ENCODE results near the gene SUV39H1. TPM values are rescaled to one million over a fixed set of nuclear protein-coding genes. Genes with fewer than 3 reads are reported as not detected.

SUV39H1 gene
- total RNA-seq, 1 experiment from 2014 or later: 16.5 TPM

DNA sequence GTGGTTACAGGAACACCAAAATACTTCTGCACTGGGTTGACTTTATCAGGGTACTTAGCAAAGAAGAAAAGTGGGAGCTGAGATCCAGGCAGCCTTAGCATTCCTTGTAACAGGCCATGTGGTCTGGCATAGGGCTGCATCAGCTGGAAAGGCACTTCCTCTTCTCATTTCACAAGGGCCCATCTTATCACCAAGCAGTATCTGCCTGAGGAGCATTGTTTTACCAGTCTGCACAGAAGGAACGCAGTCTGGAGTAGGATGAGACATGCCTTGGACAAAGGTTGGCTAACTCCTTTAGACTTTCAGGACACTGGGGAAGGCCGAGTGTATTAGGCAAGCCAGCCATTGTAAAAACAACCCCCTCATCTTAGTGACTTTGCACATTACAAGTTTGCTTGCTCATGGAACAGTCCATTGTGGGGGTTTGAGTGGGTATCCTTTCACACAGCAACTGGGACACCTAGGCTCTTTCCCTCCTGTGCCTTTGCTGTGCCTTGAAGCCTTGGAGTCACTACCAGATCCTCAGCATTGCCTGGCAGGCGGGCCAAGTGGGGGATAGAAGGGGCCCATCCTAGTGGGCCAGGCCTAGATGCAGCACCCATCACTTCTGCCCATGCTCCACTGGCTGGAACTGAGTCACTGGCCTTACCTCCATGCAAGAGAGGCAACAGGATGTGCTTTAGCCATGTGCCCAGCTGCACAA is 4.6 kb downstream of the SUV39H1 start:
- peaks cover 29% of the 10 kb centered on the region for H3K36me3 Mint-ChIP-seq
- TF ChIP-seq, protein P1, sequence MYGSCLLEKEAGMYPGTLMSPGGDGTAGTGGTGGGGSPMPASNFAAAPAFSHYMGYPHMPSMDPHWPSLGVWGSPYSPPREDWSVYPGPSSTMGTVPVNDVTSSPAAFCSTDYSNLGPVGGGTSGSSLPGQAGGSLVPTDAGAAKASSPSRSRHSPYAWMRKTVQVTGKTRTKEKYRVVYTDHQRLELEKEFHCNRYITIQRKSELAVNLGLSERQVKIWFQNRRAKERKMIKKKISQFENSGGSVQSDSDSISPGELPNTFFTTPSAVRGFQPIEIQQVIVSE (CRISPR knock-in tag; IDR thresholded peaks at IDR 0.05; ENCODE audit: borderline replicate concordance): no peak
- TF ChIP-seq, protein P2, sequence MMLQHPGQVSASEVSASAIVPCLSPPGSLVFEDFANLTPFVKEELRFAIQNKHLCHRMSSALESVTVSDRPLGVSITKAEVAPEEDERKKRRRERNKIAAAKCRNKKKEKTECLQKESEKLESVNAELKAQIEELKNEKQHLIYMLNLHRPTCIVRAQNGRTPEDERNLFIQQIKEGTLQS (CRISPR knock-in tag; conservative IDR thresholded peaks at IDR 0.05): no peak
- TF ChIP-seq, protein P3, sequence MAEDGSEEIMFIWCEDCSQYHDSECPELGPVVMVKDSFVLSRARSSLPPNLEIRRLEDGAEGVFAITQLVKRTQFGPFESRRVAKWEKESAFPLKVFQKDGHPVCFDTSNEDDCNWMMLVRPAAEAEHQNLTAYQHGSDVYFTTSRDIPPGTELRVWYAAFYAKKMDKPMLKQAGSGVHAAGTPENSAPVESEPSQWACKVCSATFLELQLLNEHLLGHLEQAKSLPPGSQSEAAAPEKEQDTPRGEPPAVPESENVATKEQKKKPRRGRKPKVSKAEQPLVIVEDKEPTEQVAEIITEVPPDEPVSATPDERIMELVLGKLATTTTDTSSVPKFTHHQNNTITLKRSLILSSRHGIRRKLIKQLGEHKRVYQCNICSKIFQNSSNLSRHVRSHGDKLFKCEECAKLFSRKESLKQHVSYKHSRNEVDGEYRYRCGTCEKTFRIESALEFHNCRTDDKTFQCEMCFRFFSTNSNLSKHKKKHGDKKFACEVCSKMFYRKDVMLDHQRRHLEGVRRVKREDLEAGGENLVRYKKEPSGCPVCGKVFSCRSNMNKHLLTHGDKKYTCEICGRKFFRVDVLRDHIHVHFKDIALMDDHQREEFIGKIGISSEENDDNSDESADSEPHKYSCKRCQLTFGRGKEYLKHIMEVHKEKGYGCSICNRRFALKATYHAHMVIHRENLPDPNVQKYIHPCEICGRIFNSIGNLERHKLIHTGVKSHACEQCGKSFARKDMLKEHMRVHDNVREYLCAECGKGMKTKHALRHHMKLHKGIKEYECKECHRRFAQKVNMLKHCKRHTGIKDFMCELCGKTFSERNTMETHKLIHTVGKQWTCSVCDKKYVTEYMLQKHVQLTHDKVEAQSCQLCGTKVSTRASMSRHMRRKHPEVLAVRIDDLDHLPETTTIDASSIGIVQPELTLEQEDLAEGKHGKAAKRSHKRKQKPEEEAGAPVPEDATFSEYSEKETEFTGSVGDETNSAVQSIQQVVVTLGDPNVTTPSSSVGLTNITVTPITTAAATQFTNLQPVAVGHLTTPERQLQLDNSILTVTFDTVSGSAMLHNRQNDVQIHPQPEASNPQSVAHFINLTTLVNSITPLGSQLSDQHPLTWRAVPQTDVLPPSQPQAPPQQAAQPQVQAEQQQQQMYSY (CRISPR knock-in tag; IDR thresholded peaks at IDR 0.05): no peak
- TF ChIP-seq ZNF232 (CRISPR knock-in tag; IDR thresholded peaks at IDR 0.05) (no peak), IRF2 (CRISPR knock-in tag; IDR thresholded peaks at IDR 0.05; ENCODE audit: borderline replicate concordance, low read depth) (no peak), ESRRA (CRISPR knock-in tag; IDR thresholded peaks at IDR 0.05; ENCODE audit: borderline replicate concordance) (no peak), CREM (CRISPR knock-in tag; IDR thresholded peaks at IDR 0.05) (no peak), ETV6 (CRISPR knock-in tag; IDR thresholded peaks at IDR 0.05) (no peak)
- CTCF ChIA-PET: no interaction called here

DNA sequence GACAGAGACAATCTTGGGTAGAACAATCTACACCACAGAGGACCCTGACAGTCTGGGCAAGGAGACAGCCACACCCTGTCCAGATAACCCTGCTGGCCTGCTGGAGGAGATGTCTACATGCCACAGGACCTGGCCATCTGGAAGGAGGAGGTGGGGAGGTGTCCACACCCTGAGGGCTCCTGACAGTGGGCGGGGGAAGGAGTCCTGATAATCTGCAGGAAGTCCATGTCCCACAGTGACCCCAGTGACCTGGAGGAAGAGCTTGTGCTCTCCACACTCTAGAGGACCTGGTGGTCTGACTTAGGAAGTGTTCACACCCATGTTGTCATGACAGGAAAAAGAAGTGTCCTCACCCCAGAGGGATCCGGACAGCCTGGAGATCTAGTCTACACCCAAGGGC is 5.5 kb downstream of the SUV39H1 start:
- CTCF ChIA-PET: no interaction called here
- DNase-seq (ENCODE audit: low spot score) (no peak), ATAC-seq (no peak)
- Mint-ChIP-seq H3K4me1 (peaks cover 25% of the 10 kb centered on the region), H3K36me3 (peaks cover 29% of the 10 kb centered on the region), H3K27me3 (ENCODE audit: low read depth) (no peaks in the 10 kb centered on the region), H3K27ac (no peak overlapping the region), H3K4me3 (no peak overlapping the region), H3K9me3 (no peaks in the 10 kb centered on the region)
- POLR2A ChIA-PET: no interaction called here
- TF ChIP-seq, protein P2 (CRISPR knock-in tag; conservative IDR thresholded peaks at IDR 0.05): no peak
- TF ChIP-seq CREB1 (CRISPR knock-in tag; IDR thresholded peaks at IDR 0.05) (no peak), GRHL2 (CRISPR knock-in tag; IDR thresholded peaks at IDR 0.05; ENCODE audit: insufficient replicate concordance, severe bottlenecking) (no peak), PRRX2 (CRISPR knock-in tag; IDR thresholded peaks at IDR 0.05) (no peak), NR3C1 (CRISPR knock-in tag; conservative IDR thresholded peaks at IDR 0.05; ENCODE audit: low read depth) (no peak), IRF2 (CRISPR knock-in tag; IDR thresholded peaks at IDR 0.05; ENCODE audit: borderline replicate concordance, low read depth) (no peak), MXD4 (CRISPR knock-in tag; IDR thresholded peaks at IDR 0.05; ENCODE audit: borderline replicate concordance) (no peak), ZNF232 (CRISPR knock-in tag; IDR thresholded peaks at IDR 0.05) (no peak), ZNF263 (CRISPR knock-in tag; IDR thresholded peaks at IDR 0.05; ENCODE audit: low read depth) (no peak), JUN (CRISPR knock-in tag; IDR thresholded peaks at IDR 0.05) (no peak), HMGA2 (CRISPR knock-in tag; IDR thresholded peaks at IDR 0.05) (no peak), FOXK1 (CRISPR knock-in tag; IDR thresholded peaks at IDR 0.05) (no peak), TEAD4 (CRISPR knock-in tag; IDR thresholded peaks at IDR 0.05) (no peak), TP53 (CRISPR knock-in tag; IDR thresholded peaks at IDR 0.05) (no peak), TCF7 (CRISPR knock-in tag; IDR thresholded peaks at IDR 0.05; ENCODE audit: low read depth) (no peak)
- TF ChIP-seq, protein P4, sequence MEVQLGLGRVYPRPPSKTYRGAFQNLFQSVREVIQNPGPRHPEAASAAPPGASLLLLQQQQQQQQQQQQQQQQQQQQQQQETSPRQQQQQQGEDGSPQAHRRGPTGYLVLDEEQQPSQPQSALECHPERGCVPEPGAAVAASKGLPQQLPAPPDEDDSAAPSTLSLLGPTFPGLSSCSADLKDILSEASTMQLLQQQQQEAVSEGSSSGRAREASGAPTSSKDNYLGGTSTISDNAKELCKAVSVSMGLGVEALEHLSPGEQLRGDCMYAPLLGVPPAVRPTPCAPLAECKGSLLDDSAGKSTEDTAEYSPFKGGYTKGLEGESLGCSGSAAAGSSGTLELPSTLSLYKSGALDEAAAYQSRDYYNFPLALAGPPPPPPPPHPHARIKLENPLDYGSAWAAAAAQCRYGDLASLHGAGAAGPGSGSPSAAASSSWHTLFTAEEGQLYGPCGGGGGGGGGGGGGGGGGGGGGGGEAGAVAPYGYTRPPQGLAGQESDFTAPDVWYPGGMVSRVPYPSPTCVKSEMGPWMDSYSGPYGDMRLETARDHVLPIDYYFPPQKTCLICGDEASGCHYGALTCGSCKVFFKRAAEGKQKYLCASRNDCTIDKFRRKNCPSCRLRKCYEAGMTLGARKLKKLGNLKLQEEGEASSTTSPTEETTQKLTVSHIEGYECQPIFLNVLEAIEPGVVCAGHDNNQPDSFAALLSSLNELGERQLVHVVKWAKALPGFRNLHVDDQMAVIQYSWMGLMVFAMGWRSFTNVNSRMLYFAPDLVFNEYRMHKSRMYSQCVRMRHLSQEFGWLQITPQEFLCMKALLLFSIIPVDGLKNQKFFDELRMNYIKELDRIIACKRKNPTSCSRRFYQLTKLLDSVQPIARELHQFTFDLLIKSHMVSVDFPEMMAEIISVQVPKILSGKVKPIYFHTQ (CRISPR knock-in tag; IDR thresholded peaks at IDR 0.05): no peak
- TF ChIP-seq, protein P5, sequence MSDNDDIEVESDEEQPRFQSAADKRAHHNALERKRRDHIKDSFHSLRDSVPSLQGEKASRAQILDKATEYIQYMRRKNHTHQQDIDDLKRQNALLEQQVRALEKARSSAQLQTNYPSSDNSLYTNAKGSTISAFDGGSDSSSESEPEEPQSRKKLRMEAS (CRISPR knock-in tag; IDR thresholded peaks at IDR 0.05): no peak
- TF ChIP-seq, protein P6, sequence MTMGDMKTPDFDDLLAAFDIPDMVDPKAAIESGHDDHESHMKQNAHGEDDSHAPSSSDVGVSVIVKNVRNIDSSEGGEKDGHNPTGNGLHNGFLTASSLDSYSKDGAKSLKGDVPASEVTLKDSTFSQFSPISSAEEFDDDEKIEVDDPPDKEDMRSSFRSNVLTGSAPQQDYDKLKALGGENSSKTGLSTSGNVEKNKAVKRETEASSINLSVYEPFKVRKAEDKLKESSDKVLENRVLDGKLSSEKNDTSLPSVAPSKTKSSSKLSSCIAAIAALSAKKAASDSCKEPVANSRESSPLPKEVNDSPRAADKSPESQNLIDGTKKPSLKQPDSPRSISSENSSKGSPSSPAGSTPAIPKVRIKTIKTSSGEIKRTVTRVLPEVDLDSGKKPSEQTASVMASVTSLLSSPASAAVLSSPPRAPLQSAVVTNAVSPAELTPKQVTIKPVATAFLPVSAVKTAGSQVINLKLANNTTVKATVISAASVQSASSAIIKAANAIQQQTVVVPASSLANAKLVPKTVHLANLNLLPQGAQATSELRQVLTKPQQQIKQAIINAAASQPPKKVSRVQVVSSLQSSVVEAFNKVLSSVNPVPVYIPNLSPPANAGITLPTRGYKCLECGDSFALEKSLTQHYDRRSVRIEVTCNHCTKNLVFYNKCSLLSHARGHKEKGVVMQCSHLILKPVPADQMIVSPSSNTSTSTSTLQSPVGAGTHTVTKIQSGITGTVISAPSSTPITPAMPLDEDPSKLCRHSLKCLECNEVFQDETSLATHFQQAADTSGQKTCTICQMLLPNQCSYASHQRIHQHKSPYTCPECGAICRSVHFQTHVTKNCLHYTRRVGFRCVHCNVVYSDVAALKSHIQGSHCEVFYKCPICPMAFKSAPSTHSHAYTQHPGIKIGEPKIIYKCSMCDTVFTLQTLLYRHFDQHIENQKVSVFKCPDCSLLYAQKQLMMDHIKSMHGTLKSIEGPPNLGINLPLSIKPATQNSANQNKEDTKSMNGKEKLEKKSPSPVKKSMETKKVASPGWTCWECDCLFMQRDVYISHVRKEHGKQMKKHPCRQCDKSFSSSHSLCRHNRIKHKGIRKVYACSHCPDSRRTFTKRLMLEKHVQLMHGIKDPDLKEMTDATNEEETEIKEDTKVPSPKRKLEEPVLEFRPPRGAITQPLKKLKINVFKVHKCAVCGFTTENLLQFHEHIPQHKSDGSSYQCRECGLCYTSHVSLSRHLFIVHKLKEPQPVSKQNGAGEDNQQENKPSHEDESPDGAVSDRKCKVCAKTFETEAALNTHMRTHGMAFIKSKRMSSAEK (CRISPR knock-in tag; IDR thresholded peaks at IDR 0.05; ENCODE audit: borderline replicate concordance): no peak

More for the DNA sequence above, 4.6 kb downstream of the SUV39H1 start:
- DNase-seq (ENCODE audit: low spot score) (no peak), ATAC-seq (no peak)
- POLR2A ChIA-PET: no interaction called here
- Mint-ChIP-seq H3K4me1 (peaks cover 25% of the 10 kb centered on the region), H3K27me3 (ENCODE audit: low read depth) (no peaks in the 10 kb centered on the region), H3K4me3 (no peak overlapping the region), H3K9me3 (no peaks in the 10 kb centered on the region), H3K27ac (no peak overlapping the region)

Measured in WTC11 (cell line).